ENCODE measurements around the gene MRPL55. TPM values are rescaled to one million over a fixed set of nuclear protein-coding genes. Genes with fewer than 3 reads are reported as not detected.

Gene MRPL55
- total RNA-seq, 1 donor from 2014 or later = 36.2 TPM

- intact Hi-C loops (cut with micrococcal nuclease) = no loop called here
These were observed 35.1 kb downstream of the MRPL55 start for GRCh38 chr1:228073857-228074545.

GRCh38 chr1:228073061-228073856, 35.8 kb downstream of the MRPL55 start:
- intact Hi-C loops (cut with micrococcal nuclease) = no loop called here

- intact Hi-C loops (cut with micrococcal nuclease) = no loop called here
These were observed 36.4 kb downstream of the MRPL55 start for GRCh38 chr1:228072658-228073043.

GRCh38 chr1:228071839-228072657, 37.1 kb downstream of the MRPL55 start:
- intact Hi-C loops (cut with micrococcal nuclease) = no loop called here

GRCh38 chr1:228070851-228071250, 38.2 kb downstream of the MRPL55 start:
- intact Hi-C loops (cut with micrococcal nuclease) = no loop called here

GRCh38 chr1:228070173-228070572, 38.9 kb downstream of the MRPL55 start:
- intact Hi-C loops (cut with micrococcal nuclease) = no loop called here

- intact Hi-C loops (cut with micrococcal nuclease) = no loop called here
These were observed 40.7 kb downstream of the MRPL55 start for GRCh38 chr1:228068359-228068758.

GRCh38 chr1:228066891-228067654, 42.0 kb downstream of the MRPL55 start:
- intact Hi-C loops (cut with micrococcal nuclease) = no loop called here

- intact Hi-C loops (cut with micrococcal nuclease) = no loop called here
These were observed 42.7 kb downstream of the MRPL55 start for GRCh38 chr1:228066416-228066815.

GRCh38 chr1:228065543-228066347, 43.4 kb downstream of the MRPL55 start:
- intact Hi-C loops (cut with micrococcal nuclease) = no loop called here

GRCh38 chr1:228064741-228065542, 44.2 kb downstream of the MRPL55 start:
- intact Hi-C loops (cut with micrococcal nuclease) = no loop called here

- intact Hi-C loops (cut with micrococcal nuclease) = no loop called here
These were observed 44.8 kb downstream of the MRPL55 start for GRCh38 chr1:228064296-228064695.

GRCh38 chr1:228063251-228064191, 45.6 kb downstream of the MRPL55 start:
- intact Hi-C loops (cut with micrococcal nuclease) = no loop called here

GRCh38 chr1:228062812-228063211, 46.3 kb downstream of the MRPL55 start:
- intact Hi-C loops (cut with micrococcal nuclease) = no loop called here

GRCh38 chr1:228062085-228062791, 46.9 kb downstream of the MRPL55 start:
- intact Hi-C loops (cut with micrococcal nuclease) = no loop called here

GRCh38 chr1:228061411-228062084, 47.6 kb downstream of the MRPL55 start:
- intact Hi-C loops (cut with micrococcal nuclease) = no loop called here
